Stimulated activated CD4-positive, alpha-beta T cell treated with anti-CD3 and anti-CD28 coated beads, Interleukin-4, amount 100 ng/mL, for 48 hours (primary cell): ENCODE data around the gene NUBP2.
A peak's percentile ranks its signal among the peaks of the same experiment; 100 is the strongest.

Experiments used
- DNase-seq, 2 donors: peaks; one replicate each; pipeline ENCODE4 v3.0.0-alpha.2; 2020; ENCODE audit warnings: low read depth in 2 of 2

NUBP2 gene

GRCh38 chr16:1807626-1808025 lies 24.9 kb downstream of the NUBP2 start:
- no peak for DNase-seq

GRCh38 chr16:1808691-1809090 lies 25.9 kb downstream of the NUBP2 start:
- DNase-seq, result no peak

- DNase-seq, result no peak
Observed at GRCh38 chr16:1809281-1809801, 26.6 kb downstream of the NUBP2 start.

GRCh38 chr16:1810106-1810505 lies 27.3 kb downstream of the NUBP2 start:
- no peak for DNase-seq

GRCh38 chr16:1810536-1810935 lies 27.8 kb downstream of the NUBP2 start:
- no peak for DNase-seq

GRCh38 chr16:1812732-1813163 lies 30.0 kb downstream of the NUBP2 start:
- DNase-seq, result peak; percentile 51 to 52

- DNase-seq, result no peak
Observed at GRCh38 chr16:1815461-1815860, 32.7 kb downstream of the NUBP2 start.

- DNase-seq, result no peak
Observed at GRCh38 chr16:1816396-1817275, 33.9 kb downstream of the NUBP2 start.

- no peak for DNase-seq
Observed at GRCh38 chr16:1817276-1817589, 34.5 kb downstream of the NUBP2 start.

GRCh38 chr16:1817716-1818115 lies 35.0 kb downstream of the NUBP2 start:
- no peak for DNase-seq

- DNase-seq, result no peak
Observed at GRCh38 chr16:1818204-1818872, 35.6 kb downstream of the NUBP2 start.

GRCh38 chr16:1818873-1819525 lies 36.2 kb downstream of the NUBP2 start:
- DNase-seq, result no peak

- no peak for DNase-seq
Observed at GRCh38 chr16:1819611-1820010, 36.9 kb downstream of the NUBP2 start.

GRCh38 chr16:1820096-1820945 lies 37.6 kb downstream of the NUBP2 start:
- DNase-seq, result no peak

- no peak for DNase-seq
Observed at GRCh38 chr16:1820946-1821290, 38.2 kb downstream of the NUBP2 start.

- DNase-seq, result no peak
Observed at GRCh38 chr16:1821861-1822611, 39.3 kb downstream of the NUBP2 start.

GRCh38 chr16:1822801-1823200 lies 40.0 kb downstream of the NUBP2 start:
- DNase-seq, result no peak

GRCh38 chr16:1823821-1824220 lies 41.1 kb downstream of the NUBP2 start:
- no peak for DNase-seq

- no peak for DNase-seq
Observed at GRCh38 chr16:1825381-1825863, 42.7 kb downstream of the NUBP2 start.

GRCh38 chr16:1825864-1826690 lies 43.3 kb downstream of the NUBP2 start:
- peak; percentile 47 to 62 for DNase-seq
